Hematopoietic multipotent progenitor cell (in vitro differentiated cells): Measurements from ENCODE around the gene ABO. TPM values are rescaled to one million over a fixed set of nuclear protein-coding genes. Genes with fewer than 3 reads are reported as not detected.
"Not testable (repeated sequence)": the region's sequence is repeated elsewhere in the genome, so short reads cannot be mapped to it uniquely, and the experiment has no call there.

Experiments used
- DNase-seq, 3 donors: peaks; one replicate each; pipeline ENCODE4 v3.0.0-alpha.2; 2011 to 2015; ENCODE audit warnings: low read depth in 2 of 3, low spot score in 2 of 3
- total RNA-seq: library from RNA; depleted of rRNA; stranded (reverse); fragments of >200 nt; gene quantifications from one replicate; pipeline ENCODE4 v1.2.3, GENCODE V29; 2012

ABO gene
- total RNA-seq: 26.7 TPM

GRCh38 chr9:133275105-133276000 lies at the start of gene ABO:
Gene ABO (minus strand): TSS chr9:133275201.
- peak in 2 of 3 donors; percentile 26 to 51 for DNase-seq

GRCh38 chr9:133323991-133324703 lies 49.1 kb upstream of the ABO start:
- DNase-seq: no peak

- DNase-seq: no peak
Observed at GRCh38 chr9:133323211-133323610, 48.2 kb upstream of the ABO start.

- no peak for DNase-seq
Observed at GRCh38 chr9:133322701-133323100, 47.7 kb upstream of the ABO start.

GRCh38 chr9:133321411-133321935 lies 46.5 kb upstream of the ABO start:
- DNase-seq: no peak

- DNase-seq: no peak
Observed at GRCh38 chr9:133320421-133320881, 45.5 kb upstream of the ABO start.

- DNase-seq: not testable (repeated sequence)
Observed at GRCh38 chr9:133317551-133317950, 42.5 kb upstream of the ABO start.

GRCh38 chr9:133315997-133316396 lies 41.0 kb upstream of the ABO start:
- DNase-seq: no peak

GRCh38 chr9:133309608-133310007 lies 34.6 kb upstream of the ABO start:
- DNase-seq: no peak

- DNase-seq: no peak
Observed at GRCh38 chr9:133307301-133307700, 32.3 kb upstream of the ABO start.

- DNase-seq: no peak
Observed at GRCh38 chr9:133306242-133307204, 31.5 kb upstream of the ABO start.

GRCh38 chr9:133305731-133306130 lies 30.7 kb upstream of the ABO start:
- no peak for DNase-seq

- DNase-seq: no peak
Observed at GRCh38 chr9:133304477-133305377, 29.7 kb upstream of the ABO start.

GRCh38 chr9:133304158-133304470 lies 29.1 kb upstream of the ABO start:
- no peak for DNase-seq

GRCh38 chr9:133303266-133304157 lies 28.5 kb upstream of the ABO start:
- no peak for DNase-seq

GRCh38 chr9:133301253-133302230 lies 26.5 kb upstream of the ABO start:
- no peak for DNase-seq

GRCh38 chr9:133299996-133300395 lies 25.0 kb upstream of the ABO start:
- not testable (repeated sequence) for DNase-seq
